ENCODE measurements around the gene MED25. TPM values are rescaled to one million over a fixed set of nuclear protein-coding genes. Genes with fewer than 3 reads are reported as not detected.

Gene MED25
- 54.7 TPM for polyA plus RNA-seq

GRCh38 chr19:49817964-49818648 lies at the start of gene MED25:
TSS of gene MED25 (plus strand) at chr19:49818289. CDS start at chr19:49818342, 53 bp downstream.
- peak within 1 kb of the TSS; percentile 99 to 100 (median 99) for H3K27ac Mint-ChIP-seq
- no peaks in the 10 kb centered on the region for H3K9me3 Mint-ChIP-seq
- peaks cover 5% of the 10 kb centered on the region for H3K36me3 Mint-ChIP-seq
- peak within 1 kb of the TSS; percentile 95 to 99 (median 99) for H3K4me3 Mint-ChIP-seq
- peaks cover 17 to 27% (median 19%) of the 10 kb centered on the region in 3 donors for H3K4me1 Mint-ChIP-seq
- H3K27me3 Mint-ChIP-seq, result no peaks in the 10 kb centered on the region

GRCh38 chr19:49770529-49770928 lies 47.6 kb upstream of the MED25 start:
- peaks cover 3% of the 10 kb centered on the region for H3K36me3 Mint-ChIP-seq
- H3K27me3 Mint-ChIP-seq, result no peaks in the 10 kb centered on the region
- H3K9me3 Mint-ChIP-seq, result no peaks in the 10 kb centered on the region
- H3K4me3 Mint-ChIP-seq, result no peak overlapping the region
- no peak overlapping the region for H3K27ac Mint-ChIP-seq
- H3K4me1 Mint-ChIP-seq, result peaks cover 4 to 28% (median 23%) of the 10 kb centered on the region in 3 donors

- Mint-ChIP-seq H3K4me1 (peaks cover 4 to 23% (median 21%) of the 10 kb centered on the region in 3 donors), H3K36me3 (peaks cover 3% of the 10 kb centered on the region), H3K27me3 (no peaks in the 10 kb centered on the region), H3K9me3 (no peaks in the 10 kb centered on the region), H3K4me3 (peak overlapping the region in 2 of 4 donors; percentile 21 to 24), H3K27ac (peak overlapping the region in 1 of 3 donors; percentile 43)
Measured at GRCh38 chr19:49771674-49772139, 46.4 kb upstream of the MED25 start.

- peaks cover 3% of the 10 kb centered on the region for H3K36me3 Mint-ChIP-seq
- H3K27me3 Mint-ChIP-seq, result no peaks in the 10 kb centered on the region
- H3K9me3 Mint-ChIP-seq, result no peaks in the 10 kb centered on the region
- H3K4me3 Mint-ChIP-seq, result no peak overlapping the region
- H3K27ac Mint-ChIP-seq, result no peak overlapping the region
- peaks cover 0 to 16% (median 13%) of the 10 kb centered on the region in 3 donors for H3K4me1 Mint-ChIP-seq
Measured at GRCh38 chr19:49772850-49773432, 45.1 kb upstream of the MED25 start.

GRCh38 chr19:49773663-49774350 lies 44.3 kb upstream of the MED25 start:
- Mint-ChIP-seq H3K9me3 (no peaks in the 10 kb centered on the region), H3K4me3 (no peak overlapping the region), H3K27ac (peak overlapping the region in 1 of 3 donors; percentile 78), H3K4me1 (peaks cover 4 to 10% (median 10%) of the 10 kb centered on the region in 3 donors), H3K36me3 (peaks cover 3% of the 10 kb centered on the region), H3K27me3 (no peaks in the 10 kb centered on the region)

GRCh38 chr19:49774969-49775368 lies 43.1 kb upstream of the MED25 start:
- no peak overlapping the region for H3K4me3 Mint-ChIP-seq
- H3K27ac Mint-ChIP-seq, result no peak overlapping the region
- peaks cover 9 to 12% (median 10%) of the 10 kb centered on the region in 3 donors for H3K4me1 Mint-ChIP-seq
- H3K9me3 Mint-ChIP-seq, result no peaks in the 10 kb centered on the region
- no peaks in the 10 kb centered on the region for H3K27me3 Mint-ChIP-seq
- peaks cover 3% of the 10 kb centered on the region for H3K36me3 Mint-ChIP-seq

- Mint-ChIP-seq H3K27ac (no peak overlapping the region), H3K4me3 (no peak overlapping the region), H3K36me3 (peaks cover 7% of the 10 kb centered on the region), H3K4me1 (peaks cover 15 to 21% (median 15%) of the 10 kb centered on the region in 3 donors), H3K27me3 (no peaks in the 10 kb centered on the region), H3K9me3 (no peaks in the 10 kb centered on the region)
Measured at GRCh38 chr19:49775742-49776370, 42.2 kb upstream of the MED25 start.

- Mint-ChIP-seq H3K27ac (no peak overlapping the region), H3K27me3 (no peaks in the 10 kb centered on the region), H3K4me1 (peaks cover 15 to 26% (median 19%) of the 10 kb centered on the region in 3 donors), H3K36me3 (peaks cover 7% of the 10 kb centered on the region), H3K4me3 (no peak overlapping the region), H3K9me3 (no peaks in the 10 kb centered on the region)
Measured at GRCh38 chr19:49776371-49776764, 41.7 kb upstream of the MED25 start.

- Mint-ChIP-seq H3K36me3 (peaks cover 4% of the 10 kb centered on the region), H3K27ac (peak overlapping the region; percentile 3 to 82 (median 67)), H3K27me3 (no peaks in the 10 kb centered on the region), H3K9me3 (no peaks in the 10 kb centered on the region), H3K4me3 (peak overlapping the region in 3 of 4 donors; percentile 16 to 79 (median 48)), H3K4me1 (peaks cover 15 to 23% (median 19%) of the 10 kb centered on the region in 3 donors)
Measured at GRCh38 chr19:49779731-49780555, 38.1 kb upstream of the MED25 start.

GRCh38 chr19:49780861-49781260 lies 37.2 kb upstream of the MED25 start:
- Mint-ChIP-seq H3K9me3 (no peaks in the 10 kb centered on the region), H3K27ac (peak overlapping the region in 2 of 3 donors; percentile 59 to 82), H3K4me3 (no peak overlapping the region), H3K36me3 (peaks cover 4% of the 10 kb centered on the region), H3K4me1 (peaks cover 15 to 22% (median 19%) of the 10 kb centered on the region in 3 donors), H3K27me3 (no peaks in the 10 kb centered on the region)

- Mint-ChIP-seq H3K4me3 (no peak overlapping the region), H3K27ac (peak overlapping the region in 1 of 3 donors; percentile 59), H3K36me3 (peaks cover 4% of the 10 kb centered on the region), H3K27me3 (no peaks in the 10 kb centered on the region), H3K4me1 (peaks cover 15 to 22% (median 19%) of the 10 kb centered on the region in 3 donors), H3K9me3 (no peaks in the 10 kb centered on the region)
Measured at GRCh38 chr19:49781394-49781793, 36.7 kb upstream of the MED25 start.

GRCh38 chr19:49782515-49782914 lies 35.6 kb upstream of the MED25 start:
- H3K4me1 Mint-ChIP-seq, result peaks cover 15 to 22% (median 19%) of the 10 kb centered on the region in 3 donors
- H3K27me3 Mint-ChIP-seq, result no peaks in the 10 kb centered on the region
- H3K36me3 Mint-ChIP-seq, result peaks cover 4% of the 10 kb centered on the region
- H3K9me3 Mint-ChIP-seq, result no peaks in the 10 kb centered on the region
- no peak overlapping the region for H3K4me3 Mint-ChIP-seq
- H3K27ac Mint-ChIP-seq, result peak overlapping the region in 1 of 3 donors; percentile 86

GRCh38 chr19:49786376-49786820 lies 31.7 kb upstream of the MED25 start:
- peaks cover 0 to 1% (median 0%) of the 10 kb centered on the region in 3 donors for H3K4me1 Mint-ChIP-seq
- peaks cover 3% of the 10 kb centered on the region for H3K36me3 Mint-ChIP-seq
- no peak overlapping the region for H3K4me3 Mint-ChIP-seq
- peak overlapping the region in 1 of 3 donors; percentile 23 for H3K27ac Mint-ChIP-seq
- H3K27me3 Mint-ChIP-seq, result no peaks in the 10 kb centered on the region
- no peaks in the 10 kb centered on the region for H3K9me3 Mint-ChIP-seq

GRCh38 chr19:49787746-49788145 lies 30.3 kb upstream of the MED25 start:
- Mint-ChIP-seq H3K4me3 (no peak overlapping the region), H3K27me3 (no peaks in the 10 kb centered on the region), H3K4me1 (peaks cover 0 to 1% (median 0%) of the 10 kb centered on the region in 3 donors), H3K9me3 (no peaks in the 10 kb centered on the region), H3K27ac (no peak overlapping the region), H3K36me3 (peaks cover 3% of the 10 kb centered on the region)

Data from IgD-negative memory B cell (primary cell).